Inferior parietal cortex (tissue), 1 donor: ENCODE results near the gene KRTAP4-16.
"Not testable (repeated sequence)": the region's sequence is repeated elsewhere in the genome, so short reads cannot be mapped to it uniquely, and the experiment has no call there.

Source experiments
- DNase-seq: peaks from one replicate; pipeline ENCODE4 v3.0.0-alpha.2; 2016; ENCODE audit errors: extremely low spot score

The KRTAP4-16 gene

GRCh38 chr17:41119696-41120690 lies 18.0 kb upstream of the KRTAP4-16 start:
- not testable (repeated sequence) for DNase-seq

- DNase-seq = no peak
Measured at GRCh38 chr17:41118721-41119120, 16.7 kb upstream of the KRTAP4-16 start.

- DNase-seq = not testable (repeated sequence)
Measured at GRCh38 chr17:41117846-41118386, 15.9 kb upstream of the KRTAP4-16 start, which contains the start of gene KRTAP4-11. Gene KRTAP4-11, minus strand, starts transcription at chr17:41118373. Its CDS starts 58 bp downstream, at chr17:41118315.

- no peak for DNase-seq
Measured at GRCh38 chr17:41116297-41116696, 14.3 kb upstream of the KRTAP4-16 start.

GRCh38 chr17:41111151-41111885 lies 9.3 kb upstream of the KRTAP4-16 start:
- no peak for DNase-seq

- DNase-seq = not testable (repeated sequence)
Measured at GRCh38 chr17:41108728-41109386, 6.8 kb upstream of the KRTAP4-16 start.

GRCh38 chr17:41107941-41108450 lies 6.0 kb upstream of the KRTAP4-16 start:
- DNase-seq = no peak

GRCh38 chr17:41105347-41105746 lies 3.3 kb upstream of the KRTAP4-16 start, which contains the start of gene KRTAP4-9:
Gene KRTAP4-9, plus strand, starts transcription at chr17:41105389. Its CDS starts 0 bp downstream, at chr17:41105389.
- DNase-seq = not testable (repeated sequence)

GRCh38 chr17:41104386-41105038 lies 2.5 kb upstream of the KRTAP4-16 start:
- not testable (repeated sequence) for DNase-seq

GRCh38 chr17:41103896-41104295 lies 1.9 kb upstream of the KRTAP4-16 start:
- no peak for DNase-seq

- not testable (repeated sequence) for DNase-seq
Measured at GRCh38 chr17:41099682-41100480, 2.1 kb downstream of the KRTAP4-16 start.

GRCh38 chr17:41098481-41098880 lies 3.5 kb downstream of the KRTAP4-16 start:
- DNase-seq = no peak

- no peak for DNase-seq
Measured at GRCh38 chr17:41098042-41098441, 4.0 kb downstream of the KRTAP4-16 start, which contains the start of gene KRTAP4-8. Gene KRTAP4-8, minus strand, starts transcription at chr17:41098142. Its CDS starts 58 bp downstream, at chr17:41098084.

GRCh38 chr17:41096055-41096454 lies 6.0 kb downstream of the KRTAP4-16 start:
- no peak for DNase-seq

GRCh38 chr17:41088760-41089352 lies 13.2 kb downstream of the KRTAP4-16 start:
- DNase-seq = not testable (repeated sequence)

- DNase-seq = not testable (repeated sequence)
Measured at GRCh38 chr17:41084100-41084856, 17.7 kb downstream of the KRTAP4-16 start, which contains the start of gene KRTAP4-7. Gene KRTAP4-7, plus strand, starts transcription at chr17:41084150. Its CDS starts 57 bp downstream, at chr17:41084207.

GRCh38 chr17:41083427-41083826 lies 18.6 kb downstream of the KRTAP4-16 start:
- not testable (repeated sequence) for DNase-seq

GRCh38 chr17:41082626-41083025 lies 19.4 kb downstream of the KRTAP4-16 start:
- no peak for DNase-seq
